Esophagus squamous epithelium (tissue), 5 donors: Measurements from ENCODE around the gene TMEM186. TPM values are rescaled to one million over a fixed set of nuclear protein-coding genes. Genes with fewer than 3 reads are reported as not detected.

Source experiments
- DNase-seq: peaks from one replicate; lab custom pipeline; 2025; lab: John Stamatoyannopoulos, UW
- H3K27ac ChIP-seq, 4 donors: fragments of 200-600 bp; sonication (generic); one replicate each; pipeline ENCODE4 v1.5.1; 2016 to 2019; ENCODE audit warnings: mild to moderate bottlenecking in 1 of 4
- H3K27me3 ChIP-seq, 4 donors: fragments of 200-600 bp; sonication (generic); 1 replicate in 3 of 4; 2 replicates in 1 of 4; pipeline versions ENCODE4 v1.5.1 to v1.6.0; 2017 to 2021; ENCODE audit warnings: antibody characterized with exemption in 1 of 4
- H3K36me3 ChIP-seq, 3 donors: fragments of 200-600 bp; sonication (generic); one replicate each; pipeline ENCODE4 v1.5.1; 2016 to 2019
- H3K4me1 ChIP-seq, 3 donors: fragments of 200-600 bp; sonication (generic); one replicate each; pipeline ENCODE4 v1.5.1; 2017 to 2019
- H3K4me3 ChIP-seq, 4 donors: fragments of 200-600 bp; sonication (generic); 1 replicate in 3 of 4; 2 replicates in 1 of 4; pipeline ENCODE4 v1.5.1; 2016 to 2019; ENCODE audit warnings: mild to moderate bottlenecking in 2 of 4, moderate library complexity in 1 of 4
- H3K9me3 ChIP-seq, 3 donors: fragments of 200-600 bp; sonication (generic); one replicate each; pipeline ENCODE4 v1.5.1; 2016 to 2019
- CTCF ChIP-seq, 6 experiments: fragments of 450-650 bp in 4 of 6; fragments of 200-600 bp in 2 of 6; sonication (generic) in 2 of 6; IDR thresholded peaks; one replicate each; pipeline ENCODE4 v1.5.1; 2016 to 2019; ENCODE audit warnings: antibody characterized with exemption in 6 of 6, mild to moderate bottlenecking in 4 of 6, moderate library complexity in 4 of 6
- POLR2A ChIP-seq, 4 donors: fragments of 450-650 bp; IDR thresholded peaks; one replicate each; pipeline ENCODE4 v1.6.1; 2017; ENCODE audit warnings: antibody characterized with exemption in 4 of 4, mild to moderate bottlenecking in 4 of 4, moderate library complexity in 3 of 4
- WGBS, 2 donors: methylation state at CpG; one replicate each; pipeline ENCODE4 v1.1.5; 2018; 5-methylcytosine and 5-hydroxymethylcytosine counted together
- intact Hi-C: fragments of 100-400 bp; cut with DNase I; formaldehyde crosslinking; loops from one replicate; pipeline ENCODE4 v1.15.0; 2022
- total RNA-seq, 4 donors: library from RNA; depleted of rRNA; stranded (reverse); fragments of >200 nt; gene quantifications; one replicate each; pipeline ENCODE4 v1.1.0, GENCODE V29; 2016
- donor health status: DM: yes; HTN: yes; CAD: no.

Gene TMEM186
- total RNA-seq, 4 donors from 2014 or later = 3.6 to 9.7 (median 8.6) TPM

GRCh38 chr16:8764525-8765250 is 32.8 kb downstream of the TMEM186 start:
- peaks cover 0 to 64% (median 0%) of the 10 kb centered on the region in 3 donors for H3K36me3 ChIP-seq
- 89 to 100% methylated on average over 1 to 13 of the region's 18 CpGs for WGBS, 2 donors
- H3K27me3 ChIP-seq = no peaks in the 10 kb centered on the region
- H3K9me3 ChIP-seq = no peaks in the 10 kb centered on the region
- intact Hi-C loops = no loop called here
- no peak for DNase-seq
- H3K4me1 ChIP-seq = no peaks in the 10 kb centered on the region
- H3K27ac ChIP-seq = no peak overlapping the region
- H3K4me3 ChIP-seq = no peak overlapping the region
- no peak for TF ChIP-seq CTCF (IDR thresholded peaks at IDR 0.05)
- no peak for TF ChIP-seq POLR2A (IDR thresholded peaks at IDR 0.05)

- TF ChIP-seq POLR2A (IDR thresholded peaks at IDR 0.05) = no peak
- TF ChIP-seq CTCF (IDR thresholded peaks at IDR 0.05) = no peak
- peaks cover 0 to 56% (median 0%) of the 10 kb centered on the region in 3 donors for H3K36me3 ChIP-seq
- 64 to 84% methylated on average over 4 of the region's 10 CpGs for WGBS, 2 donors
- H3K9me3 ChIP-seq = no peaks in the 10 kb centered on the region
- H3K4me1 ChIP-seq = no peaks in the 10 kb centered on the region
- H3K4me3 ChIP-seq = no peak overlapping the region
- H3K27ac ChIP-seq = no peak overlapping the region
- no peaks in the 10 kb centered on the region for H3K27me3 ChIP-seq
- DNase-seq = no peak
- intact Hi-C loops = no loop called here
Observed at GRCh38 chr16:8763899-8764298, 33.5 kb downstream of the TMEM186 start.

DNA sequence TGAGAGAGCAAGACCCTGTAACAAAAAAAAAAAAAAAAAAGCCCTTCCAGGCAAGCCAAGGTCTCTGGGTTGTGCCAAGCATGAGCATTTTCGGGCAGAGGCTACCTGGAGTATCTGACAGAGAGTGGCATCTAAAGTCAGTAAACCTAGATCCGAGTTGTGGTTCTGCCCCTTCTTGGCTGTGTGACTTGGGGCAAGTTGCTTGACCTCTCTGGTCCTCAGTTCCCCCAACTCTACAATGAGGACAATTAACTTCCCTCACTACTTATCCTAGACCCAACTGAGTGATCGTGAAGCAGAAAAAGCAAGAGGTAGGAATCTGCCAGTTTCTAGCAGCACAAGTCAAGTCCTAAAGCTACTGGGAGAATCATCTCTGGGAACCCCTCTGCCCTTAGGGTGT is 34.4 kb downstream of the TMEM186 start:
- Histone ChIP-seq H3K4me3 (no peak overlapping the region), H3K4me1 (no peaks in the 10 kb centered on the region), H3K27ac (no peak overlapping the region), H3K27me3 (no peaks in the 10 kb centered on the region), H3K36me3 (peaks cover 0 to 54% (median 0%) of the 10 kb centered on the region in 3 donors), H3K9me3 (no peaks in the 10 kb centered on the region)
- WGBS, 2 donors = 90 to 96% methylated on average over 3 of the region's 3 CpGs
- no peak for TF ChIP-seq CTCF (IDR thresholded peaks at IDR 0.05)
- no peak for TF ChIP-seq POLR2A (IDR thresholded peaks at IDR 0.05)
- intact Hi-C loops = no loop called here
- DNase-seq = no peak

DNA sequence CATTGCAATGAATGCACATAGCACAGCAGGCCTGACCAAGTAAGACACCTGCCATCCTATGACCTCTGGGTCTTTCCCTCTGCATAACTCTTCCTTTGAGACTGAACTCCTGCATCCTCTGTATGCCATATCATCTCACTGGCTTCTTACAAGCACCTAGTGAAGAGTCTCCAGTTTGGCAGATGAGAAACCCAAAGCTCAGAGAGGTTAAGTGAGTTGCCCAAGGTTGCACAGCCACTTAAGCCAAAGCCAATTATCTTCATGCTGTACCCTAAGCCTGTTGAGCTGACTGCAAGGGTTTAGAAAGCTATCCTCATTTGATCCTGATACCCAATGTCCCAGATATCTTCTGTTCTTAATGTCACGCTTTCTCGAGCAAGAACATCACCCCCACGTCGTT is 35.2 kb downstream of the TMEM186 start:
- TF ChIP-seq CTCF (IDR thresholded peaks at IDR 0.05) = no peak
- no peak for TF ChIP-seq POLR2A (IDR thresholded peaks at IDR 0.05)
- Histone ChIP-seq H3K27me3 (no peaks in the 10 kb centered on the region), H3K36me3 (peaks cover 0 to 54% (median 0%) of the 10 kb centered on the region in 3 donors), H3K4me3 (no peak overlapping the region), H3K27ac (no peak overlapping the region), H3K4me1 (no peaks in the 10 kb centered on the region), H3K9me3 (no peaks in the 10 kb centered on the region)
- intact Hi-C loops = no loop called here
- DNase-seq = no peak
- WGBS, 2 donors = 85 to 94% methylated on average over 4 of the region's 4 CpGs

- WGBS, 2 donors = 75 to 82% methylated on average over 6 of the region's 6 CpGs
- intact Hi-C loops = no loop called here
Observed at GRCh38 chr16:8761078-8761477, 36.4 kb downstream of the TMEM186 start.

More at GRCh38 chr16:8761078-8761477, 36.4 kb downstream of the TMEM186 start:
- Histone ChIP-seq H3K9me3 (no peaks in the 10 kb centered on the region), H3K27ac (no peak overlapping the region), H3K4me1 (no peaks in the 10 kb centered on the region), H3K4me3 (no peak overlapping the region), H3K27me3 (no peaks in the 10 kb centered on the region), H3K36me3 (peaks cover 0 to 47% (median 0%) of the 10 kb centered on the region in 3 donors)
- TF ChIP-seq CTCF (IDR thresholded peaks at IDR 0.05) (no peak), POLR2A (IDR thresholded peaks at IDR 0.05) (no peak)
- no peak for DNase-seq
